ENCODE results near the gene BRF1.

The BRF1 gene

DNA sequence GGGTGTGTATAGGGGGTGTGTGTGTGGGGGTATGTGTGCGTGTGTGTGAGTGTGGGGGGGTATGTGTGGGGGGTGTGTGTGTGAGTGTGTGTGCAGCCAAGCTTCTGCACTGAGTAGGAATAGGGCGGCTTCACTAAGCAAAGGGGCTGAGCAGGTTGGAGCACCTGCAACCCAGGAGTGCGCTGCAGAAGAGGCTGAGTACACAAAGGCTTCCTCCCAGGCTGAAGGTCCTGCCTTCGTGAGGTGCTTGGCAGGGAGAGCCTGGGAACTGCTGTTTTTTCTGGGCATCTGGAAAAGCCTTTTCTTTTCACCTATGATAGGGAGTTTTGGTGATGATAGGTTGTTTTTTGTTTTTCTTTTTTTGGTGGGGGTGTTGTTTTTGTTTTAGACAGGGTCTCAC lies 113.7 kb downstream of the BRF1 start:
- no peak overlapping the region for H3K27ac ChIP-seq
- TF ChIP-seq ZFX (IDR thresholded peaks at IDR 0.05), result no peak
- TF ChIP-seq, protein P1, sequence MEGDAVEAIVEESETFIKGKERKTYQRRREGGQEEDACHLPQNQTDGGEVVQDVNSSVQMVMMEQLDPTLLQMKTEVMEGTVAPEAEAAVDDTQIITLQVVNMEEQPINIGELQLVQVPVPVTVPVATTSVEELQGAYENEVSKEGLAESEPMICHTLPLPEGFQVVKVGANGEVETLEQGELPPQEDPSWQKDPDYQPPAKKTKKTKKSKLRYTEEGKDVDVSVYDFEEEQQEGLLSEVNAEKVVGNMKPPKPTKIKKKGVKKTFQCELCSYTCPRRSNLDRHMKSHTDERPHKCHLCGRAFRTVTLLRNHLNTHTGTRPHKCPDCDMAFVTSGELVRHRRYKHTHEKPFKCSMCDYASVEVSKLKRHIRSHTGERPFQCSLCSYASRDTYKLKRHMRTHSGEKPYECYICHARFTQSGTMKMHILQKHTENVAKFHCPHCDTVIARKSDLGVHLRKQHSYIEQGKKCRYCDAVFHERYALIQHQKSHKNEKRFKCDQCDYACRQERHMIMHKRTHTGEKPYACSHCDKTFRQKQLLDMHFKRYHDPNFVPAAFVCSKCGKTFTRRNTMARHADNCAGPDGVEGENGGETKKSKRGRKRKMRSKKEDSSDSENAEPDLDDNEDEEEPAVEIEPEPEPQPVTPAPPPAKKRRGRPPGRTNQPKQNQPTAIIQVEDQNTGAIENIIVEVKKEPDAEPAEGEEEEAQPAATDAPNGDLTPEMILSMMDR (conservative IDR thresholded peaks at IDR 0.05), result no peak

DNA sequence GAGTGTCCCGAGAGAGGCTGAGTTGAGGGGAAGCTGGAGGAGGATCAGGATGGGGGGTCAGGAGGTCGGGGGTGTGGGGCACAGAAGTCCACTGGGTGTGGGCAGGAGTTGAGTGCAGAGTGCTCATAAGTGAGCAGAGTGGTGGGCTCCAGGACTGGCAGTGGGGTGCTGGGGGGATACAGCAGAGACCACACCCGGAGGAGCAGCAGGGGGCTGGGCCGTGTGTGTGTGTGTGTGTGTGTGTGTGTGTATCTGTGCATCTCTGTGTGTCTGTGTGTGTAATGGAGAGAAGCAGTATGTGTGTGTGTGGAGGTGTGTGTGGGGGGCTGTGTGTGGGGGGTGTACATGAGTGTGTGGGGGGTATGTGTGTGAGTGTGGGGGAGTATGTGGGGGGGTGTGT lies 114.8 kb downstream of the BRF1 start:
- no peak for TF ChIP-seq ZFX (IDR thresholded peaks at IDR 0.05)
- TF ChIP-seq, protein P1 (conservative IDR thresholded peaks at IDR 0.05), result no peak
- H3K27ac ChIP-seq, result no peak overlapping the region

DNA sequence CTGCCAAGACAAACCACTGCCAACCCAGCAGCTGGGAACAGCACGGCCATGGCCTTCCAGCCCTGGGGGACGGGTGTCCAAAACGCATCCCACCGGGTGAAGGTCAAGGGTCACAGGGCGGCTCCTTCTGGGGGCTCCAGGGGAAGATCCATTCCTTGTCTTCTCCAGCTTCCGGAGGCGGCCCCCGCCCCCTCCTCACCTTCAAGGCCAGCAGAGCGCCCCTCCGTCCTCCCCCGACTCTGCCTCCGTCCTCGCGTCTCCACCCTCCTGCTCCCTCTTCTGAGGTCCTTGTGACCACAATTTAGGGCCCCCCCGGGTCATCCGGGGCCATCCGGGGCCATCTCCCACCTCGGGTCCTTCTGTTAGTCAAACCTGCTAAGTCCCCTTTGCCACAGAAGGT lies 115.8 kb downstream of the BRF1 start:
- no peak overlapping the region for H3K27ac ChIP-seq
- TF ChIP-seq, protein P1 (conservative IDR thresholded peaks at IDR 0.05), result no peak
- no peak for TF ChIP-seq ZFX (IDR thresholded peaks at IDR 0.05)

DNA sequence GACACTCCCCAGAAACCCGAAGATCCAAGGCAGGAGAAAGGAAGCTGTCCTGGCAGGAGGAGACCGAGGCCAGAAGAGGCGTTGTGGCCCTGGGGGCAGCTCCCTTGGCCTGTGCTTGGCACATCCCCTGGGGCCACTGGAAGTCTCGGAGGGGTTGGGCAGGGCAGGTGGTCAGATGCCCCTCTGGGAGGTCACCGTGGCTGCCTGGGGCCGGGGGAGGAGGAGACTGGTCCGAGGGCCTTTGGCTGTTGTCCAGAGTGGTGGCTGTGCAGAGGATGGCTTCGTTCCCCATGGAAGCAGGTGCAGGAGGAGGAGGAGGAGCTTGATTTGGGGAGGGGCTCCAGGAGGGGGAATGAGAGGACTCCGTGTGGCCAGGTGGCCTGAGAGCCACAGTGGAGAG lies 116.3 kb downstream of the BRF1 start:
- no peak overlapping the region for H3K27ac ChIP-seq
- TF ChIP-seq, protein P1 (conservative IDR thresholded peaks at IDR 0.05), result no peak
- TF ChIP-seq ZFX (IDR thresholded peaks at IDR 0.05), result no peak

DNA sequence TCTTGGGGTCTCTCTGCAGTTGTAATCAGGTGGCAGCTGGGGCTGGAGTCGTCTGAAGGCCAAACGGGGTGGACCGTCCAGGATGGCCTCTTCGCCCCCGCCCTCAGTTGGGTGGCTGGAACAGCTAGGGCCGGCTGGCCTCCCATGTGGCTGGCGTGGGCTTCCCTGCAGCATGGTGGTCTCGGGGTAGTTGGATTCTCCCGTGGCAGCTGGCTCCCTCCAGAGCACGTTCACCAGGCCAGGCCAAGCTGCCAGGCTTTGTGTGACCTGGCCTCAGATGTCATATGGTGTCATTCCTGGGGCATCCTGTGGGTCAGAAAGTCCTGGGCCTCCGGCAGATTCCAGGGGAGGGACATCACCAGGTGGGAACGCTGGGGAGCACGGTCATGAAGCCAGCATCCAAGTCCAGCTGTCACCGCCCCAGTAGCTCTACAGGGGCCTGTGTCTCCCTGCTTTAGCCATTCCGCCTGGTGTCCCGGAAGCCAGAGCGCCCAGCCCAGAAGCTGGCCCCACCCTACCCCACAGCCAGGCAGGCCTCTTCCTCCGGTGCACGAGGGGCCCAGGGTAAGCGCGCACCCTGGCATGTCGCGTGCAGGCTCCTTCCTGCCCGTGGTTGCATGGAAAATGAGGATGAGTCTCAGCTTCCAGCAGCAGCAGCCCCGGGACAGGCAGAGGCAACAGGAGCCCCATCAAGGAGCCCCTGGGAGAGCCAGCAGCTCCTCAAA lies 118.3 kb downstream of the BRF1 start:
- TF ChIP-seq ZFX (IDR thresholded peaks at IDR 0.05), result no peak
- TF ChIP-seq, protein P1 (conservative IDR thresholded peaks at IDR 0.05), result no peak
- H3K27ac ChIP-seq, result no peak overlapping the region; the same call in 1 of the 2 replicates

DNA sequence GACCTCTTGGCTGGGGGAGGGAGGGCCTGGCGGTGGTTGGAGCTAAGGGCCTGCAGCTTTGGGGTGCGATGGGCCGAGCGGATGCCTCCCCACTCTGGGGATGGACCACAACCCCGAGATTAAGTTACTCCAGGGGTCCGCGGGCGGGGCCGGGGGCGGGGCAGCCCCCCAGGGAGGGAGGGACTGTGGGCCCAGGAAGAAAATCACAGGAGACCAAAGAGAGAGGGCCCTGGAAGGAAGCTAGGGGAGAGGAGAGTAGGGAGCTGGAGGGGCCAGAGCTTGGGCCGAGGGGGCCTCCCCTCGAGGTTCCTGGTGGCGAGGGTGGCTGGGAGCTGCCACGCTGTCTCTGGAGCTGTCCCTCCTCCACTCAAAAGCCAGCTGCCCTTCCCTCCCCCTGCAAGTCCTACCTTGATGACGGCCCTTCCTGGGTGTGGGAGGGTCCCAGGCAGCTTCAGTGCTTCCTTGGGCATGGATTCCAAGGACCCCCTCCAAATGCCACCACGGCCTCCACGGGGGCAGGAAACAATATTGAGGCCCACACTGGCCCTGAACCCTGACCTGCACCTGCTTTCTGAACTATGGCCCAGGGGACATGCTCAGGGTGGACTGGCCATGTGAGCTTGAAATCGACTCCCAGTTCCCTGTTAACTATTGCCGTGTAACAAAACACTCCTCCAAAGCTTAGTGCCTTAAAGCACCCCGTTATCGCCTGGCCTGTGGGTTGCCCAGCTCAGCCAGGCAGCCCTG lies 119.1 kb downstream of the BRF1 start:
- TF ChIP-seq ZFX (IDR thresholded peaks at IDR 0.05), result no peak
- TF ChIP-seq, protein P1 (conservative IDR thresholded peaks at IDR 0.05), result no peak
- peak overlapping the region; percentile 60 for H3K27ac ChIP-seq
